ENCODE results near the gene PHACTR3.

The PHACTR3 gene

DNA sequence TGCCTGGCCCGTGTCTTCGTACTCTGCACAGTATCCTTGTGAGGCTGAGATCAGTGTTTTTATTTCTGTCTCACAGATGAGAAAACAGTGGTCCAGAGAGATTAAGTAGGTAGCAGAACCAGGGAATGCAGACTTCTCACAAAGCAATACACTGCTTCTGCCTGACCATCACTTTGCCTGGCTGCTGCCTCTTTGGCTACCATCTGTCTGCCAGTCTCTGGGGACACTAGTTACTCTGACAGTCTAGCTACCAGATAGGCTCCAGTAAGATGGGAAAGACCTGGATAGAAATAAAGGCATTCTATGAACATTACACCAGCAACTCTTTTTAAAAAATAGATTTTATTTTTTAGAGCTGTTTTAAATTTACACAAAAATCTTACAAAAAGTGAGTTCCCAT, 96.9 kb downstream of the PHACTR3 start:
- Histone ChIP-seq H3K4me3 (ENCODE audit: low read length) (no peak overlapping the region), H3K79me2 (ENCODE audit: low read length) (no peaks in the 10 kb centered on the region), H3K27me3 (replicated peaks; ENCODE audit: insufficient read depth, low read length) (peaks cover 45% of the 10 kb centered on the region), H3K4me1 (ENCODE audit: low read length) (no peaks in the 10 kb centered on the region), H3F3A (ENCODE audit: insufficient read depth, low read length) (no peaks in the 10 kb centered on the region), H4K20me1 (ENCODE audit: insufficient read depth, low read length) (no peaks in the 10 kb centered on the region), H3K4me2 (ENCODE audit: low read depth, low read length) (no peak overlapping the region), H3K9me3 (replicated peaks; ENCODE audit: insufficient read depth, low read length) (no peaks in the 10 kb centered on the region), H3K9me2 (replicated peaks; ENCODE audit: insufficient read depth, low read length) (no peaks in the 10 kb centered on the region), H3K9ac (ENCODE audit: low read length) (no peak overlapping the region), H2AFZ (ENCODE audit: low read length) (no peak overlapping the region), H3K36me3 (replicated peaks; ENCODE audit: insufficient read depth, low read length) (no peaks in the 10 kb centered on the region), H3K27ac (ENCODE audit: low read length) (no peak overlapping the region)
- no peak for DNase-seq
- TF ChIP-seq EZH2 (optimal IDR thresholded peaks at IDR 0.05; ENCODE audit: low read depth, low read length) (no peak), EZH2phosphoT487 (IDR thresholded peaks at IDR 0.05; ENCODE audit: low read length) (no peak)
- TF ChIP-seq, protein P1, sequence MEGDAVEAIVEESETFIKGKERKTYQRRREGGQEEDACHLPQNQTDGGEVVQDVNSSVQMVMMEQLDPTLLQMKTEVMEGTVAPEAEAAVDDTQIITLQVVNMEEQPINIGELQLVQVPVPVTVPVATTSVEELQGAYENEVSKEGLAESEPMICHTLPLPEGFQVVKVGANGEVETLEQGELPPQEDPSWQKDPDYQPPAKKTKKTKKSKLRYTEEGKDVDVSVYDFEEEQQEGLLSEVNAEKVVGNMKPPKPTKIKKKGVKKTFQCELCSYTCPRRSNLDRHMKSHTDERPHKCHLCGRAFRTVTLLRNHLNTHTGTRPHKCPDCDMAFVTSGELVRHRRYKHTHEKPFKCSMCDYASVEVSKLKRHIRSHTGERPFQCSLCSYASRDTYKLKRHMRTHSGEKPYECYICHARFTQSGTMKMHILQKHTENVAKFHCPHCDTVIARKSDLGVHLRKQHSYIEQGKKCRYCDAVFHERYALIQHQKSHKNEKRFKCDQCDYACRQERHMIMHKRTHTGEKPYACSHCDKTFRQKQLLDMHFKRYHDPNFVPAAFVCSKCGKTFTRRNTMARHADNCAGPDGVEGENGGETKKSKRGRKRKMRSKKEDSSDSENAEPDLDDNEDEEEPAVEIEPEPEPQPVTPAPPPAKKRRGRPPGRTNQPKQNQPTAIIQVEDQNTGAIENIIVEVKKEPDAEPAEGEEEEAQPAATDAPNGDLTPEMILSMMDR (IDR thresholded peaks at IDR 0.05; ENCODE audit: low read length), result no peak

- H3K27ac ChIP-seq (ENCODE audit: low read length), result no peak overlapping the region
- TF ChIP-seq, protein P1 (IDR thresholded peaks at IDR 0.05; ENCODE audit: low read length), result no peak
- no peak for TF ChIP-seq EZH2phosphoT487 (IDR thresholded peaks at IDR 0.05; ENCODE audit: low read length)
- TF ChIP-seq EZH2 (optimal IDR thresholded peaks at IDR 0.05; ENCODE audit: low read depth, low read length), result no peak
- H3K9me2 ChIP-seq (replicated peaks; ENCODE audit: insufficient read depth, low read length), result no peaks in the 10 kb centered on the region
- H3K36me3 ChIP-seq (replicated peaks; ENCODE audit: insufficient read depth, low read length), result no peaks in the 10 kb centered on the region
- H3K4me1 ChIP-seq (ENCODE audit: low read length), result no peaks in the 10 kb centered on the region
- H3K79me2 ChIP-seq (ENCODE audit: low read length), result no peaks in the 10 kb centered on the region
- H3K4me2 ChIP-seq (ENCODE audit: low read depth, low read length), result no peak overlapping the region
- H3K9me3 ChIP-seq (replicated peaks; ENCODE audit: insufficient read depth, low read length), result no peaks in the 10 kb centered on the region
- H3K4me3 ChIP-seq (ENCODE audit: low read length), result no peak overlapping the region
- no peak overlapping the region for H3K9ac ChIP-seq (ENCODE audit: low read length)
- H4K20me1 ChIP-seq (ENCODE audit: insufficient read depth, low read length), result no peaks in the 10 kb centered on the region
- no peak for DNase-seq
- peaks cover 45% of the 10 kb centered on the region for H3K27me3 ChIP-seq (replicated peaks; ENCODE audit: insufficient read depth, low read length)
- H2AFZ ChIP-seq (ENCODE audit: low read length), result no peak overlapping the region
- H3F3A ChIP-seq (ENCODE audit: insufficient read depth, low read length), result no peaks in the 10 kb centered on the region
Measured at GRCh38 chr20:59703046-59703445, 98.7 kb downstream of the PHACTR3 start.

GRCh38 chr20:59705651-59706399, 101.5 kb downstream of the PHACTR3 start:
- H4K20me1 ChIP-seq (ENCODE audit: insufficient read depth, low read length), result no peaks in the 10 kb centered on the region
- H3K9me3 ChIP-seq (replicated peaks; ENCODE audit: insufficient read depth, low read length), result no peaks in the 10 kb centered on the region
- H3K4me2 ChIP-seq (ENCODE audit: low read depth, low read length), result no peak overlapping the region
- no peak for TF ChIP-seq EZH2phosphoT487 (IDR thresholded peaks at IDR 0.05; ENCODE audit: low read length)
- TF ChIP-seq, protein P1 (IDR thresholded peaks at IDR 0.05; ENCODE audit: low read length), result no peak
- no peak overlapping the region for H3K9ac ChIP-seq (ENCODE audit: low read length)
- peaks cover 34% of the 10 kb centered on the region for H3K27me3 ChIP-seq (replicated peaks; ENCODE audit: insufficient read depth, low read length)
- no peak for DNase-seq
- H3K36me3 ChIP-seq (replicated peaks; ENCODE audit: insufficient read depth, low read length), result no peaks in the 10 kb centered on the region
- H2AFZ ChIP-seq (ENCODE audit: low read length), result no peak overlapping the region
- H3F3A ChIP-seq (ENCODE audit: insufficient read depth, low read length), result no peaks in the 10 kb centered on the region
- H3K9me2 ChIP-seq (replicated peaks; ENCODE audit: insufficient read depth, low read length), result no peaks in the 10 kb centered on the region
- H3K4me1 ChIP-seq (ENCODE audit: low read length), result no peaks in the 10 kb centered on the region
- no peak overlapping the region for H3K27ac ChIP-seq (ENCODE audit: low read length)
- H3K4me3 ChIP-seq (ENCODE audit: low read length), result no peak overlapping the region
- no peaks in the 10 kb centered on the region for H3K79me2 ChIP-seq (ENCODE audit: low read length)

Measured in MM.1S (cell line).